Left lobe of liver (tissue), 2 donors: Measurements from ENCODE around the gene PEMT. TPM values are rescaled to one million over a fixed set of nuclear protein-coding genes. Genes with fewer than 3 reads are reported as not detected.
"Not testable (repeated sequence)": the region's sequence is repeated elsewhere in the genome, so short reads cannot be mapped to it uniquely, and the experiment has no call there.

Experiments used
- ATAC-seq: fragments of 200-7000 bp; cut with Tn5 transposase; one replicate; pipeline ENCODE4 v1.9.1; 2020; ENCODE audit warnings: mild to moderate bottlenecking, moderate library complexity
- DNase-seq: peaks from one replicate; pipeline ENCODE4 v3.0.0-alpha.2; 2020; ENCODE audit warnings: low spot score
- total RNA-seq: library from RNA; stranded (reverse); gene quantifications from one replicate; pipeline ENCODE4 v1.2.1, GENCODE V29; 2021
- donor health status: DM: no; HTN: no; CAD: no; lungs with moderate emphysema.
- donor health status: DM: no; HTN: yes; CAD: no.

PEMT gene
- 180 TPM for total RNA-seq

GRCh38 chr17:17591355-17592298 is at the start of gene PEMT:
TSS of gene PEMT (minus strand) at chr17:17591708. CDS start at chr17:17591626, 82 bp downstream.
- ATAC-seq = peak; percentile 93
- DNase-seq = peak; percentile 96

- not testable (repeated sequence) for ATAC-seq, DNase-seq
These were observed 48.3 kb upstream of the PEMT start for GRCh38 chr17:17639661-17640270.

DNA sequence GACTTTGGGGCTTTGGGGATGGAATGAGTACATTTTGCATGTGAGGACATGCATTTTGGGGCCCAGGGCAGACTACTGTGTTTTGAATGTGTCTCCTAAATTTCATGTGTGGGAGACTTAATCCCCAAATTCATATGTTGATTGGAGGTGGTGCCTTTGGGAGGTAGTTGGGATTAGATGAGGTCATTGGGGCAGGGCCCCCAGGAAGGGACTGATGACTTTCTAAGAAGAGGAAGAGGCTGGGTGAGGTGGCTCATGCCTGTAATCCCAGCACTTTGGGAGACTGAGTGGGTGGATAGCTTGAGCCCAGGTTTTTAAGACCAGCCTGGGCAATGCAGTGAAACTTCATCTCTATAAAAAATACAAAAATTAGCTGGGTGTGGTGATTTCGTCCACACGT is 47.0 kb upstream of the PEMT start:
- DNase-seq = no peak
- no peak for ATAC-seq

- ATAC-seq (no peak), DNase-seq (no peak)
These were observed 44.9 kb upstream of the PEMT start for GRCh38 chr17:17636272-17636885.

DNA sequence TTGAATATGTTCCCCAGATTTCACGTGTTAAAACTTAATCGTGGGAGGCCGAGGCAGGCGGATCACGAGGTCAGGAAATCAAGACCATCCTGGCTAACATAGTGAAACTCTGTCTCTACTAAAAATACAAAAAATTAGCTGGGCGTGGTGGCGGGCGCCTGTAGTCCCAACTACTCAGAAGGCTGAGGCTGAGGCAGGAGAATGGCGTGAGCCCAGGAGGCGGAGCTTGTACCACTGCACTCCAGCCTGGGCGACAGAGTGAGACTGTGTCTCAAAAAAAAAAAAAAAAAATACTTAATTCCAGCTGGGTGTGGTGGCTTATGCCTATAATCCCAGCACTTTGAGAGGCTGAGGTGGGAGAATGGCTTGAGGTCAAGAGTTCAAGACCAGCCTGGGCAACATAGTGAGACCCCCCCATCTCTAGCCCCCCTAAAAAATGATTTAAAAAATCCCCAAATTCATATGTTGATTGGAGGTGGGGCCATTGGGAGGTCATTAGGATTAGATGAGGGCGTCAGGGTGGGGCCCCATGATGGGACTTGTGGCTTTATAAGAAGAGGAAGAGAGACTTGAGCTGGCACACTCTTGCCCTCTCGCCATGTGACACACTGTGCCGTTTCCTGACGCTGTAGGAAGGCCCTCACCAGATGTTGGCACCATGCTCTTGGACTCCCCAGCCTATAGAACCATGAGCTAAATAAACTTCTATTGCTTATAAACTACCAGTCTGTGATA is 44.2 kb upstream of the PEMT start:
- ATAC-seq, DNase-seq: not testable (repeated sequence)

DNA sequence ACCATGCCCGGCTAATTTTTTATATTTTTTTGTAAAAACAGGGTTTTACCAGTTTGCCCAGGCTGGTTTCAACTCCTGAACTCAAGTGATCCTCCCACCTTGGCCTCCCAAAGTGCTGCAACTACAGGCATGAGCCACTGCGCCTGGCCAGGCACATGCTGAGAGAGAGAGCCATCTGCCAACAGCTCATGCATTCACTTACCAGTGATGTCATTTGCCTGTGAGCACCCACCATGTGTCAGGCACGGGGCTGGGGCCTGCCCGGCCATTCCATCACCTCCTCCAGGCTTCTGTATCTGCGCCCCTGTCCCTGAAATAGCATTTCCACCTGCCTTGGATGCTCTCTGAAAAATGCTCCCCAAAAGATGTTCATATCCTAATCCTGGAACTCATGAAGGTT is 43.6 kb upstream of the PEMT start:
- DNase-seq (no peak), ATAC-seq (no peak)

- ATAC-seq = no peak
- no peak for DNase-seq
These were observed 41.8 kb upstream of the PEMT start for GRCh38 chr17:17633310-17633709.

GRCh38 chr17:17632690-17633089 is 41.2 kb upstream of the PEMT start:
- DNase-seq, ATAC-seq: not testable (repeated sequence)

DNA sequence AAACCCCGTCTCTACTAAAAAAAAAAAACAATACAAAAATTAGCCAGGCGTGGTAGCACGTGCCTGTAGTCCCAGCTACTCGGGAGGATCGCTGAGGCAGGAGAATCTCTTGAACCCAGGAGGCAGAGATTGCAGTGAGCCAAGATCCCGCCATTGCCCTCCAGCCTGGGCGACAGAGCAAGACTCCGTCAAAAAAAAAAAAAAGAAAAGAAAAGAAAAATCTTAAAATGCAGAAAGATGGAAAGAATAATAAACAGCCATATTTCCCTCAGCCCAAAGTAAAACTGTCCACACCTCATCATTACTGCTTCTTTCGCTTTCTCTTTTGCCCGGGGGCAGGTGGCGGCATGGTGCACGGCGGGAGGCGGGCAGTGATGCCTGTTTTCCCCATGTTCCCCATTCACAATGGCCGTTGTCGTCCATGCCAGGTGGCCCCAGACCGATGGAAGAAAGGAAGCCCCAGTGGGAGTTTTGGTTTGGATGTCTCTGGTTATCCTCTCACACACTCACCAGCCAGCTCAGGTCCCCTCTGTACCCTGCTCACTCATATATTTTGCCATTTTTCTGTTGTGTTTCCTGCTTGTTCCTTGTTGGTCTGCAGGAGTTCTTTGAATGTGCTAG is 37.0 kb upstream of the PEMT start:
- ATAC-seq (peak; percentile 44), DNase-seq (no peak)

DNA sequence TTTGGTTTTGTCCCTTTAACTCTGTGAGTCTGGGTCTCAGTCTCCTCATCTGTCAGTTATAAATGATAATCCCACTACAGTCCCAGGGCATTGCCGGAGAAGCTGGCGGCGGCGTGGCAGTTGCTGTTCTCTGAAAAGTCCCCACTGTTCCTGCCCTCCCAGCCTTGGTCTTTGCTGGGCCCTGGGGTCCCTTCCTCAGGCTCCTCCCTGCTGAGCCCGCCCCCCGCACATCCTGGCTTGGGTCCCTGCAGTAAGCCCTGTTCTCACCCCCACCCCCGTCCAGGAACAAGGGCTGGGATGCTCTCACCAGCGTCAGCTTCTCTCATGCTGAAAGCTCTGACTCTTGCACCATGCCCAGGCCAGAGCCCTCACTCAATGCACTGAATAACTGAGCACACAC is 35.3 kb upstream of the PEMT start:
- ATAC-seq (no peak), DNase-seq (no peak)

DNA sequence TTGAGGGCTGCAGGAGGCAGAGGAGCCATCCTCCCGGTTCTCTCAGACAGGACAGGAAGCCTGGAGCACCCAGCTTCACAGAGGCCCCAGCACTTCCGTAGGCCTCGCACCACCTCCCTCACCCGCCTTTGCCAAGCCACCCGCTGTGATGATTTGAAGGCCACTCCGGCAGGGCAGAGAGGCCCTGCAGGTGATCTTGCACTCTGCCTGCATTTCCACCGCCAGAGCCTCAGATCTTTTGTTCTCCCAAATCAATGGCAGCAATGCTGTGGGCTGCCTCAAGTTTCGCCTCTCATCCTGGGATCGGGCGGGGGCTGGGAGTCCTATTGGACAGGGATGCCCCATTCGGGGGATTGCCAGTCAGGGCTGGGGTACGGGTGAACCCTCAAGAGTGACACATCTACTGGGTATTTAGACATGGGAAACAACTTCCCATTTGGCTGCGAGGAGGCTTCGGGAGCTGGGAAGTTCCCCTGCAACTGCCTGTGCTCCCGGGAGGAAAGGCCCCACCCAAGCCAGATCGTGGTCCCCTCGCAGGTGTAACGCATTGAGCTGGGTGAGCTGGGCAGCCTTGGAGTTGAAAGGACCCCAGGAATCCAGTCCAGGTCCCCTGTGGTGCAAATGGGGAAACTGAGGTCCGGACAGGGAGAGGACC is 34.8 kb upstream of the PEMT start:
- no peak for ATAC-seq
- no peak for DNase-seq

GRCh38 chr17:17624741-17625140 is 33.2 kb upstream of the PEMT start:
- ATAC-seq (no peak), DNase-seq (no peak)

GRCh38 chr17:17623904-17624303 is 32.4 kb upstream of the PEMT start:
- ATAC-seq = no peak
- DNase-seq = no peak

DNA sequence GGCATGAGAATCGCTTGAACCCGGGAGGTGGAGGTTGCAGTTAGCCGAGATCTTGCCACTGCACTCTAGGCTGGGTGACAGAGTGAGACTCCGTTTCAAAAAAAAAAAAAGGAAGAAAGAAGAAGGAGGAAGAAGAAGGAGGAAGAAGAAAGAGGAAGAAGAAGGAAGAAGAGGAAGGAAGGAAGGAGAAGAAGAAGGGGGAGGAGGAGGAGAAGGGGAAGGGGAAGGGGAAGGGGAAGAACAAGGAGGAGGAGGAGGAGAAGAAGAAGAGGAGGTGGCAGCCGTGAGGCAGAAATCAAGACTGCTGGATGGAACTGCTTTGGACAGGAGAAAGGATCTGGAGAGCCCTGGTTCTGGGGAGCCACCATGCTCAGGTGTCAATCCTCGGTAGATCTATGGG is 29.7 kb upstream of the PEMT start:
- no peak for ATAC-seq
- DNase-seq = no peak

DNA sequence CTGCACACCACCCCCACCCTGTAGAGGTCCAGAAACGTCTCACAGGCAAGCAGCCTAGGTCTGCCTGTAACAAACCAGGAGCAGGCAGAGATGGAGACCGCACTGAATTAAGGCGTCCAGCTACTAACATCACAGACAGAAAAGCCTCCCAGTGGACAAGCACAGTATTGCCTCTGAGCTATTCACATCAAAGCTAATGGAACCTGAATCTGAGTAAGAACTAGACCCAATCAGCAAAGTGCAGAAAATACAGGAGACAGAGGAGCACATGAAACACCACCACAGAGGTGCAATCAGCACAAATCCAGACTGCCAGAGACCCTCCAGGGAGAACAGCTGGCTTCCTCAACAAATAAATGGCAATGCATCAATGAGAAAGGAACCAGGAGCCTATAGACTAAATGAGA is 22.2 kb upstream of the PEMT start:
- ATAC-seq (peak; percentile 97), DNase-seq (peak; percentile 60)

DNA sequence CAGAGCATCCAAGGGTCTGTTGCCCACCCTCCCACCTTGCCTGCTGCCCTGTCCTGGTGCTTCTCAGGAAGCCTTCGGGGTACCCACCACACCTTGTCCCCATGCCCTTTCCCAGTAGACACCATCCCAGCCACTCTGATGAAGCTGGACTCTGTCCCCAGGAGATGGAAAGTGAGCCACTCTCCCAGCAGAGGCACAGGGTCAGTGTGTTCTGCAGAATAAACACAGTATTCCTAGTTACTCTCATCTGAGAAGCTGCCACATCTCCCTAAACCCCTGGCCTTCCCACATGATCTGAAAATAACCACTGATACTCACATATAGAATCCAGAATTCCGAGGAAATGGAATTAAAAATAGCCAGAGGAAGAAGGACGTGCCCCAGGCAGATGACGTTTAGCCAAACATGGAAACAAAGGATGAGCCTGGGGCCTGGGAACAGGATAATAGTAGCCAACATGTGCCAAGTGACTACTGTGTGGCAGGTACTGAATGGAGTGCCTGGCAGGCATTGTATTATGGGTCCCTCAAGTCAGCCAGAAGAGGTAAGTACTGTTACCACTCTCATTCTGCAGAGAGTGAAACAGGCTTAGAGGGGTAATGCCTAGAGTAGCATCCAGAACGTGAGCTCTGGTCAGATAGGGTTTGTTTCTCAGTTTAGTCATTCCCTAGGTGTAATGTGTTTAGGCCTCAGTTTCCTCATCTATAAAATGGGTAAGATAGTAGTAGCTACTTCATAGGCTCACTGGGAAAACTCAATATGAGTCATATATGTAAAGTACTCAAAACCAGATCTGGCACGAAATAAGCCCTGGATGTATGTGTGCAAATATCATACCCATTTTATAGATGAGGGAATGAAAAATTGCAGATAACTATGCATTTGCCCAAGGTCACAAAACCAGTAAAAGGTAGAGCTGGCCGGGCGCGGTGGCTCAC is 20.8 kb upstream of the PEMT start:
- ATAC-seq (peak; percentile 68), DNase-seq (no peak)

GRCh38 chr17:17609121-17609520 is 17.6 kb upstream of the PEMT start:
- peak; percentile 43 for ATAC-seq
- no peak for DNase-seq

DNA sequence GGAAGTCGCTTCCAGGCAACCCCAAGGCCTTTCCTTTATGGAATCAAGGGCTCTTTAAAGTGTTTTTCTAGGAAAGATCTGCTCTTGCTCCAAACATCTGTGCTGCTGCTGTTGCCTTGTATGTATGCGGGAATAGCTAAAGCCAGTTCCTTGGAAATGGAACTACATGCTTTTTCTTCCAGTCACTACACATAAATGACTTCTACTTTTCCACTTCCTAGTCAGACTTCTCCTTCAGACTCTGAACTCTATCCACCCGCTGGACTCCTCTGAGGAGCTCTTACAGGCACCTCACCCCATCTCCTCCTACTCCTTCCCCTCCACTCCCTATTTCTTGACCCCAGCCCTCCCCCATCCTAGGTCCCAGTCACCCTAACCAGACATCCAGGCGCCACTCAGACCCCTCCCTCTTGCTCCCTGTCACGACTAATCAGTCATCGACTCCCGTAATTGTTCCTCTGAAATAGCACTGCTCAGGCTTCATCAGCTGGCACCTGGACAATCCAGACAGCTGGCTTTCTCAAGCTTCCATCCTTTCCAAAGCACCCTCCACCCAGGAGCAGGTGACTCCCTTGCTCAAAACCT is 15.0 kb upstream of the PEMT start:
- ATAC-seq = no peak

GRCh38 chr17:17605729-17606088 is 14.2 kb upstream of the PEMT start:
- no peak for DNase-seq
- no peak for ATAC-seq

More for the DNA sequence above, 15.0 kb upstream of the PEMT start:
- no peak for DNase-seq
